Sigmoid colon (tissue), 7 donors: ENCODE measurements around the gene TTC33. TPM values are rescaled to one million over a fixed set of nuclear protein-coding genes. Genes with fewer than 3 reads are reported as not detected.

ENCODE experiments used
- DNase-seq: peaks from one replicate; pipeline ENCODE4 v3.0.0-alpha.2; 2019
- H3K27ac ChIP-seq, 4 donors: fragments of 200-600 bp; sonication (generic); one replicate each; pipeline ENCODE4 v1.5.1; 2016 to 2019; ENCODE audit warnings: mild to moderate bottlenecking in 1 of 4
- H3K27me3 ChIP-seq, 3 donors: fragments of 200-600 bp; sonication (generic); one replicate each; pipeline ENCODE4 v1.5.1; 2019; ENCODE audit warnings: mild to moderate bottlenecking in 1 of 3
- H3K36me3 ChIP-seq, 4 donors: fragments of 200-600 bp; sonication (generic); one replicate each; pipeline ENCODE4 v1.5.1; 2016 to 2019
- H3K4me1 ChIP-seq, 4 donors: fragments of 200-600 bp; sonication (generic); one replicate each; pipeline ENCODE4 v1.5.1; 2017 to 2019
- H3K4me3 ChIP-seq, 4 donors: fragments of 200-600 bp; sonication (generic); one replicate each; pipeline ENCODE4 v1.5.1; 2017 to 2019; ENCODE audit warnings: mild to moderate bottlenecking in 2 of 4, moderate library complexity in 1 of 4
- H3K9me3 ChIP-seq, 4 donors: fragments of 200-600 bp in 3 of 4; sonication (generic) in 3 of 4; one replicate each; pipeline versions ENCODE4 v1.5.1 to v1.6.1; 2013 to 2019
- CTCF ChIP-seq, 4 experiments: fragments of 450-650 bp in 3 of 4; fragments of 200-600 bp in 1 of 4; IDR thresholded peaks; one replicate each; pipeline ENCODE4 v1.5.1; 2016 to 2019; ENCODE audit warnings: antibody characterized with exemption in 4 of 4, mild to moderate bottlenecking in 3 of 4, moderate library complexity in 2 of 4
- EP300 ChIP-seq, 4 donors: sonication (generic); formaldehyde crosslinking; IDR thresholded peaks; one replicate each; pipeline ENCODE4 v1.6.1; 2017; ENCODE audit warnings: antibody characterized with exemption in 4 of 4
- POLR2A ChIP-seq, 2 donors: fragments of 450-650 bp; IDR thresholded peaks; one replicate each; pipeline ENCODE4 v1.6.1; 2016; ENCODE audit warnings: antibody characterized with exemption in 2 of 2, mild to moderate bottlenecking in 2 of 2, moderate library complexity in 2 of 2
- POLR2AphosphoS5 ChIP-seq, 4 donors: sonication (generic); formaldehyde crosslinking; IDR thresholded peaks; one replicate each; pipeline ENCODE4 v1.6.1; 2017; ENCODE audit warnings: antibody characterized with exemption in 4 of 4
- WGBS, 2 donors: extraction: QIAGEN DNeasy Blood & Tissue Kit; methylation state at CpG; one replicate each; pipeline ENCODE4 v1.1.7; 2013; 5-methylcytosine and 5-hydroxymethylcytosine counted together
- intact Hi-C: fragments of 100-400 bp; cut with DNase I; formaldehyde crosslinking; loops from one replicate; pipeline ENCODE4 v1.15.1; 2023
- polyA plus RNA-seq, 3 donors: library from polyadenylated mRNA; stranded (reverse); fragments of 200-250 nt; gene quantifications; one replicate each; pipeline ENCODE4 v1.2.3, GENCODE V29; 2013
- total RNA-seq, 4 donors: library from RNA; depleted of rRNA; stranded (reverse); fragments of >200 nt; gene quantifications; one replicate each; pipeline ENCODE4 v1.1.0, GENCODE V29; 2016
- donor health status: healthy with polysubstance abuse.
- donor health status: Bipolar disorder and iron deficiency.
- donor health status: healthy.

Gene TTC33
- total and polyA plus RNA-seq, 7 donors: 6.6 to 33.2 (median 18.0) TPM

GRCh38 chr5:40685976-40686486 lies 69.7 kb downstream of the TTC33 start:
- no peak for DNase-seq
- 34 to 48% methylated on average over 1 of the region's 1 CpG for WGBS, 2 donors
- intact Hi-C loops: loop anchor here (5.0 to 10.0 kb wide), 3 partner anchors 51 to 1109 kb away; no protein-coding TSS in a partner anchor
- H3K27ac ChIP-seq: peak overlapping the region in 3 of 4 donors; percentile 85 to 93 (median 92)
- peaks cover 0 to 10% (median 0%) of the 10 kb centered on the region in 4 donors for H3K36me3 ChIP-seq
- H3K4me3 ChIP-seq: peak overlapping the region in 3 of 4 donors; percentile 61 to 84 (median 80)
- TF ChIP-seq CTCF (IDR thresholded peaks at IDR 0.05) (no peak), EP300 (IDR thresholded peaks at IDR 0.05) (no peak), POLR2A (IDR thresholded peaks at IDR 0.05) (no peak), POLR2AphosphoS5 (IDR thresholded peaks at IDR 0.05) (no peak)
- no peaks in the 10 kb centered on the region for H3K9me3 ChIP-seq
- no peaks in the 10 kb centered on the region for H3K27me3 ChIP-seq
- H3K4me1 ChIP-seq: peaks cover 0 to 72% (median 48%) of the 10 kb centered on the region in 4 donors

GRCh38 chr5:40685193-40685592 lies 70.6 kb downstream of the TTC33 start:
- peaks cover 0 to 76% (median 44%) of the 10 kb centered on the region in 4 donors for H3K4me1 ChIP-seq
- no peaks in the 10 kb centered on the region for H3K27me3 ChIP-seq
- DNase-seq: no peak
- peaks cover 0 to 8% (median 0%) of the 10 kb centered on the region in 4 donors for H3K36me3 ChIP-seq
- no peaks in the 10 kb centered on the region for H3K9me3 ChIP-seq
- intact Hi-C loops: loop anchor here (5.0 to 10.0 kb wide), 3 partner anchors 52 to 1108 kb away; no protein-coding TSS in a partner anchor
- TF ChIP-seq CTCF (IDR thresholded peaks at IDR 0.05) (no peak), POLR2A (IDR thresholded peaks at IDR 0.05) (no peak), POLR2AphosphoS5 (IDR thresholded peaks at IDR 0.05) (no peak), EP300 (IDR thresholded peaks at IDR 0.05) (no peak)
- H3K4me3 ChIP-seq: peak overlapping the region; percentile 61 to 84 (median 78)
- H3K27ac ChIP-seq: peak overlapping the region in 3 of 4 donors; percentile 85 to 93 (median 92)

- H3K9me3 ChIP-seq: no peaks in the 10 kb centered on the region
- intact Hi-C loops: loop anchor here (2.0 to 10.0 kb wide), 4 partner anchors 206 to 685 kb away; no protein-coding TSS in a partner anchor
- H3K27ac ChIP-seq: peak overlapping the region; percentile 41 to 93 (median 88)
- TF ChIP-seq POLR2A (IDR thresholded peaks at IDR 0.05) (no peak), POLR2AphosphoS5 (IDR thresholded peaks at IDR 0.05) (peak; percentile 47 to 70 (median 58)), EP300 (IDR thresholded peaks at IDR 0.05) (peak in 2 of 4 donors; percentile 2 to 3), CTCF (IDR thresholded peaks at IDR 0.05) (no peak)
- H3K27me3 ChIP-seq: no peaks in the 10 kb centered on the region
- H3K36me3 ChIP-seq: peaks cover 0 to 8% (median 0%) of the 10 kb centered on the region in 4 donors
- peak overlapping the region; percentile 61 to 84 (median 78) for H3K4me3 ChIP-seq
- peaks cover 0 to 70% (median 30%) of the 10 kb centered on the region in 4 donors for H3K4me1 ChIP-seq
- no peak for DNase-seq
- 2 to 15% methylated on average over 1 of the region's 1 CpG for WGBS, 2 donors
Observed at GRCh38 chr5:40683305-40683704, 72.5 kb downstream of the TTC33 start.

GRCh38 chr5:40682154-40683017 lies 73.4 kb downstream of the TTC33 start:
- intact Hi-C loops: loop anchor here (2.0 to 10.0 kb wide), 4 partner anchors 205 to 684 kb away; no protein-coding TSS in a partner anchor
- no peaks in the 10 kb centered on the region for H3K9me3 ChIP-seq
- H3K36me3 ChIP-seq: peaks cover 0 to 8% (median 0%) of the 10 kb centered on the region in 4 donors
- TF ChIP-seq POLR2AphosphoS5 (IDR thresholded peaks at IDR 0.05) (peak in 3 of 4 donors; percentile 52 to 78 (median 71)), POLR2A (IDR thresholded peaks at IDR 0.05) (no peak), EP300 (IDR thresholded peaks at IDR 0.05) (peak in 1 of 4 donors; percentile 36)
- no peaks in the 10 kb centered on the region for H3K27me3 ChIP-seq
- H3K4me1 ChIP-seq: peaks cover 0 to 70% (median 28%) of the 10 kb centered on the region in 4 donors
- H3K4me3 ChIP-seq: peak overlapping the region; percentile 61 to 84 (median 78)
- peak overlapping the region; percentile 85 to 93 (median 90) for H3K27ac ChIP-seq
- WGBS, 2 donors: 4 to 24% methylated on average over 16 of the region's 16 CpGs
- peak; percentile 74 for DNase-seq
